CD4-positive, alpha-beta T cell treated with Interleukin-15 for 1 hour (primary cell): ENCODE results near the gene LEUTX.
A peak's percentile ranks its signal among the peaks of the same experiment; 100 is the strongest.

Source experiments
- DNase-seq: peaks from one replicate; pipeline ENCODE4 v3.0.0-alpha.2; 2020

The LEUTX gene

DNA sequence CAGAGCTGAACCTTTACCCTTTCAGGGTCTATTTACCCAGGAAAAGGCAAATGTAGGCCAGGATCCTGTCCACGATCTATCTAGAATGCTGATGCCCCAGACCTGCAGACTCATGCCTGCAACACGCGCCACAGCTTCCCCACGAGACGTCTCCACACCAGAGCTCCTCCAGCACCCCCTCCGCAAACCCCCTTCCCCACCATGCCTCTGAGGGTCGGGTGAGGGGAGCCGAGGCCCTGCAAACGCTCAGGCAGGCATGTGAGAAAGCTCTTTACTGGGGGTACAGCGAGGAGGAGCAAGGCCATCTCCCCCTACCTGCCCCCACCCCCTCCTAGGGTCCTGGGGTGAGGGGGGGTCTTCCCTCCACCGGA, 46.4 kb downstream of the LEUTX start:
- DNase-seq, result no peak

DNA sequence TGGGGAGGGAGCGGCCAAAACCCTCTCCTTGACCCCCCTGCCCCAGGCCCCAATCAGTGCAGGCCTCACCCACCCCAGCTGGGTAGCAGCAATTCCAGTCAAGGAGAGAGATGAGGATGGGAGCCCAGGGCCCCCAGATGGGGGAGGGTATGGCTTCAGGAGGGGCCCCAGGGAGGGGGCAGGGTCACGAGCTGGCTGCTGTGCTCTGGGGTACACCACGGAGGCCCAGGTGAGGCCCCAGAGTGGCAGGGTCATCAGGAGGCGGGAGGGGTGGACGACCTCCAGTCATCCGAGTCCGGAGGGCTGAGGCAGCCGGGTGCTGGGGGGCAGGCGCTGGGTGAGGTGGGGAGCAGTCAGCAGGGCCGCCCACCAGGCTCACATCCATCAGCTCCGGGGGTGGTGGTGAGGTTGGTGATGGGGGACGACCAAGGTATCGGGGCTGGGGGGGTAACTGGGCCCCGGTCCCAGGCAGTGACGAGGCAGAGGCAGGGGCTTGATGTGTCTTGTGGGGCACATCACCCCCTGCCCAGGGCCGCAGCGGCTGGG, 47.0 kb downstream of the LEUTX start:
- no peak for DNase-seq

DNA sequence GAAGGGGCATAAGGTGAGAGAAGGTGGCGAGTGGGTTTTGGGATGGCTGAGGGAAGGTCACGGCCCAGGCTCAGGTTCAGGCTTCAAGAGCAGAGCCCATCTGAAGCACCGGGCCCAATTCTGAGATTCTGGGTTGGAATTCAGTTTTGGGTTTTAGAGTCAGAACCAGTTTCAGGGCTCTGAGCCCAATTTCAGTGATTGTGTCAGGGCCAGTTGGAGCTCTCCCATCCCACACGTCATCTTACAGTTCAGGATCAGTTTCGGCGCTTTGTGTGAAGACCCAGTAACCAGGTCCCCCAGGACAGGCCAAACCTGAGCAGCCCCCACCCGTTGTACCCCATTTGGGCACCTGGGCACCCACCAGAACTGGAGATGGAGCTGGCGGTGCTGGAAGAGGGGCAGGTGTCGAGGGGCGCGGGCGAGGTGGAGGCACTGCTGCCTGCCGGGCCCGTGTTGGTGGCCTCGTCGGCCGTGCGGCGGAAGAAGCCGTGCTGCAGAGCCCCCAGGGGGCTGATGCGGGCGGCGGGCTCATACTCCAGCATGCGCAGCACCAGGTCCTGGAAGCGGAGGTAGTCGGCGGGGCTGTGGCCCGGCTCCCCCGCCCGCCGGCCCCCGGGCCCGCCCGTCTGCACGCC, 47.8 kb downstream of the LEUTX start:
- DNase-seq, result no peak

DNA sequence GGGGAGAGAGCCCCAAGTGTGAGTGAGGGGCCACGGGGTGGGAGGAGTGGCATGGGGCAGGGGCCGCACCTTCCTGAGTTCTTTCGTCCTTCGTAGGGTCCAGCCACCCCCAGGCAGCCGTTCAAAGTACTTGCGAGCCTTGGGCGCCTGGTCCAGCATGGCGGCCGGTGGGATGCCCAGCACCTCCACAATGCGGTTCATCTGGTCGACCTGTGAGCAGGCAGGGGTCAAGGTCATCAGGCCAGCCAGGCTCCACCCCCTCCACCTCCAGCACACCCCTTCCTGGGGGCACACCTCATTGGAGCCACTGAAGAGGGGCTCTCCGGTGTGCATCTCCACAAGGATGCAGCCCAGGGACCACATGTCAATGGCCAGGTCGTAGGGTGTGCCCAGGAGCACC, 48.6 kb downstream of the LEUTX start:
- DNase-seq, result no peak

DNA sequence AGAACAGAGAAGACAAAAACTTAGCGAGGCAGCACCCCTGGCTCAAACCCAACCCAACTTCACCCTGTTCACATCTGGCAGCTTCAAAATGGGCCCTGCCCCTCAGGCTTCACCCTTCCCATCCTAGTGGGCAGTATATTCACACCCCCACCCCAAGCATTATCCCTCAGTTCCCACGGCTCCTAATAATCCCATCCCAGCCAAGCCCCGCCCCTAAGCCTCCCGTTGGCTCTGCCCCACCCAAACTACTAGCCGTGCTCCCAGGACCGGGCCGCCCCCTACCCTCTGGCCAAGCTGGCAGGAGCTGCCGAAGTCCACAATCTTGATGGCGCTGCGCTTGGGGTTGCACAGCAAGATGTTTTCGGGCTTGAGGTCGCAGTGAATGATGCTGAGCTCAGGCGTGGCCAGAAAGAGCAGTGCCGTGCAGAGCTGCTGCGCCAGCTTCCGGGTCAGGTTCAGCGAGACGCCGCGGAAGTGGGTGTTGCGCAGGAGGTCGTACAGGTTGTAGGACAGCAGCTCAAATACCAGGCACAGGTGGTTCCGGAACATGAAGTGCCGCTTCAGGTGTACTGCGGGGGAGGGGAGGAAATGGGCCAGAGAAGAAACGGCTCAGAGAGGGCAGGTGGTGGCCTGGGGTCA, 49.5 kb downstream of the LEUTX start:
- peak; percentile 35 for DNase-seq

DNA sequence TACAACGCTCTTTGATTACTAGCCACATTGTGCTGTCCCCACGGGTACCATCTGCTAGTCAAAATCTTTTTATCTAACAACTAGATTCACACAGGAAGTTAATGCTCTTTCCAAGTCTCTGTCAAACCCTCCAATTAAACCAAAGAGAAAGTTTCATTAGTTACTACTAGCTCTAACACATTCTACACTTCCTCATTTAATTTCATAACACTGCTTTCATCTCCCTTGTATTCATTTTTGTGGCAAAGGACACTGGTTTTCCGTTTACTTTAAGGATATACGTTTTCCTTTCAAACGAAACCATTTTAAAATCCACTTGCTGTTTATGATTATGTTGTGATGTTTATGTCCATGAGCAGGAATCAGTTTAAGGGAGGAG, 50.0 kb downstream of the LEUTX start:
- DNase-seq, result no peak

- no peak for DNase-seq
Measured at GRCh38 chr19:39829702-39830275, 51.1 kb downstream of the LEUTX start.

DNA sequence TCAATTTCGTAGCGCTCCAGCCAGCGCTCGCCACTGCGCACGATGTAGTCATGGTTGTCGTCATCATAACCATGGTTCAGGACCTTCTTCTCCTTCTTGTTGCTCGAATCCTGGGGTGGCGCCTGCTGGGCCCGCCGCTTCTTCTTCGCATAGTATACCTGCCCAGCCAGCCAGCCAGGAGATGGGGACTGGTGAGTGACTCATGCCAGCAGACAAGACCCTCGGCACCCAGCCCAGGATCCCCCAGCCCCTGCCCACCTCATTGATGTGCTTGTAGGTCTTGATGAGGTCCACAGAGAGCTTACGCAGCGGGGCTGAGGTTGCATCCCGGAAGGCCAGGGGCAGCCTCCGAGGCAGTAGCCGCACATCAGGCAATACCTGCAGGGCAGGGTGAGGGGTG, 51.8 kb downstream of the LEUTX start:
- no peak for DNase-seq

DNA sequence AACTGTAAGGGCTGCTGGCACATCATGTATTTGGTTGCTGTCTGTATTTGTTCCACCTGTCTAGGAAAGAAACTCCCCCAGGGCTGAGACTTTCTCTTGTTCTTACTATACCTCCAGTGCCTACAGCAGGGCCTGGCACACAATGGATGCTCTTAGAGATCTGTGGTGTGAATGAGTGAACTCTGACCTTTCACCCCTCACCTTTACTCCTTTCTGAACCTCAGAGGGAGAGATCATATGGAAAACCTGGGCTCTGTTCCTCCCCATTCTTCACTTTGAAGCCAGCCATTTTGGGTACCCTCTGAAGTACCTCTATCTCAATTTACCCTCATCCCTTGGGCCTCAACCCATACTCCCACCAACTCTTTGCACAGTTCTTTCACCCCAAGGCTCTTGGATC, 52.2 kb downstream of the LEUTX start:
- no peak for DNase-seq

- DNase-seq, result no peak
Measured at GRCh38 chr19:39831679-39832078, 53.0 kb downstream of the LEUTX start.

GRCh38 chr19:39832341-39833083, 53.9 kb downstream of the LEUTX start:
- DNase-seq, result no peak

DNA sequence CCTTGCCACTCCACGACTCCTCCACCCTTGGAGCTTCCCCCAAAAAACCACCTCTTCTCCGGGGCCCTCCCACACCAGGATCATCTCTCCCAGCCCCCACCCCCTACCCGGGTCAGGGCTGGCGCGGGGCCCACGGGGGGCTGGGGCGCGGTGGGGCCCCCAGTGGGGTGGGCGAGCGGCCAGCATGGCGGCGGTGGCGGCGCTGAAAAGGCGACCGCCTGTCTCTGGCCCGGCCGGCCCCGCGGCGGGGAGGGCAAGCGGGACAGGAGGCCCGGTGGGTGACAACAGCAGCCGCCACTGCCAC, 54.5 kb downstream of the LEUTX start:
- no peak for DNase-seq

- DNase-seq, result peak; percentile 99
Measured at GRCh38 chr19:39833464-39834286, 55.0 kb downstream of the LEUTX start, which contains the start of gene DYRK1B. DYRK1B (minus strand) TSS chr19:39834162; CDS start chr19:39831867, 2,295 bp downstream.

DNA sequence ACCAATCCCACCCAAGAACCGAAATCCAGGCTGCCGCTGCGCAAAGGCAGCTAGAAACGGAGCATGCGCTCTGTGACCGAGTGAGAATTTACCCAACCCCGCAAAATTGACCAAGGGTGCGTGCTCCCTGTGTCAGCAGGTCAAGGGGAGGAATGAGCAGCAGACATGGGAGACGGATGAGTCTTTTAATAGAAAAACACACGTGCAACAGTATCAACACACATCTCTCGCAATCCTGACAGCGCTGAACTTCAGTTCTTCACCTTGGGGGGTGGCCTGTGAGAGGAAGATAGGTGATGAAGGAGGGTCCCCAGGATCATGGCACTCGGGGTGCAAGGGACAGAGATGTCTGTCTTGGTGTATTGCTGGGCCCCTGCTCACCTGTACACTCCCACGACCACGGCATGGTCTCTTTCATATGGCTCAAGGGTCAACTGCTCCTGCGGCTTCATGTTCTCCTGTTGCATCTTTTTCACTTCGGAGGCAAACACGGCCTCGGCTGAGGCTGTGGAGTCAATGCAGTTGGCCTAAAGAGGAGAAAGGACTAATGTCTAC, 55.7 kb downstream of the LEUTX start:
- DNase-seq, result no peak
